ENCODE results near the gene ZBTB39.

DNA sequence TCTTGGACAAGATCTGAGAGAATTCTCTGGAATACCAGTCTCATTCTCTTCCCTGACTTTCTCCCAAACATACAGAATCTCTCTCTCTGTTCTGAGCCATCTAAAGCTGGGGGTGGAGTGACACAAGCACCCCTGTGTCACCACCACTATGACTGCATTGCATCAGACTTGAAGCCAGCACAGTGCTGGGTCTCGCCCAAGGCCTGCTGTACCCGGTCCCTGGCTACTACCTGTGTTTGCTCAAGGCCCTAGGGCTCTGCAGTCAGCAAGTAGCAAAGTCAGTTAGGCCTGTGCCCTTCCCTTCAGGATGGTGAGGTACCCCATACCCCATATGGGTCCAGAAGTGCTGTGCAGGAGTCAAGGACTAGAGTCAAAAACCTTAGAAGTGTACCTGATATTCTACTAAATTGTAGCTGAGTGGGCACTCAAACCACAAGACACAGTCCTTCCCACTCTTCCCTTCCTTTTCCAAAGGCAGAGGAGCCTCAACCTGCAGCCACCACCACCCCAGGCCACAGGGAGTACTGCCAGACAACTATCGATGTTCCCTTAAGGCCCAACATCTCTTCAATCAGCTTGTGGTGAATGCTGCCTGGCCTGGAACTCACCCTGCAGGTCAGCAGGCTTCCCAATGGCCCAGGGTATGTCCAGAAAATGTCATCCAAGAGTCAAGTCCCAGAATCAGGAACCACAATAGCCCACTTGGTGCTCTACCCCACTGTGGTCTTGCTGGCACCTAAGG is 27.8 kb downstream of the ZBTB39 start:
- TF ChIP-seq, protein P1, sequence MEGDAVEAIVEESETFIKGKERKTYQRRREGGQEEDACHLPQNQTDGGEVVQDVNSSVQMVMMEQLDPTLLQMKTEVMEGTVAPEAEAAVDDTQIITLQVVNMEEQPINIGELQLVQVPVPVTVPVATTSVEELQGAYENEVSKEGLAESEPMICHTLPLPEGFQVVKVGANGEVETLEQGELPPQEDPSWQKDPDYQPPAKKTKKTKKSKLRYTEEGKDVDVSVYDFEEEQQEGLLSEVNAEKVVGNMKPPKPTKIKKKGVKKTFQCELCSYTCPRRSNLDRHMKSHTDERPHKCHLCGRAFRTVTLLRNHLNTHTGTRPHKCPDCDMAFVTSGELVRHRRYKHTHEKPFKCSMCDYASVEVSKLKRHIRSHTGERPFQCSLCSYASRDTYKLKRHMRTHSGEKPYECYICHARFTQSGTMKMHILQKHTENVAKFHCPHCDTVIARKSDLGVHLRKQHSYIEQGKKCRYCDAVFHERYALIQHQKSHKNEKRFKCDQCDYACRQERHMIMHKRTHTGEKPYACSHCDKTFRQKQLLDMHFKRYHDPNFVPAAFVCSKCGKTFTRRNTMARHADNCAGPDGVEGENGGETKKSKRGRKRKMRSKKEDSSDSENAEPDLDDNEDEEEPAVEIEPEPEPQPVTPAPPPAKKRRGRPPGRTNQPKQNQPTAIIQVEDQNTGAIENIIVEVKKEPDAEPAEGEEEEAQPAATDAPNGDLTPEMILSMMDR (IDR thresholded peaks at IDR 0.05; ENCODE audit: poor library complexity): no peak
- no peak for TF ChIP-seq EZH2 (IDR thresholded peaks at IDR 0.05; ENCODE audit: borderline replicate concordance)
